GM12878 (cell line): ENCODE measurements around the gene CMTM4.

ENCODE experiments used
- BACH1 ChIP-seq: fragments of 450-650 bp; IDR thresholded peaks from 2 replicates; pipeline ENCODE4 v1.6.1; 2017; ENCODE audit warnings: mild to moderate bottlenecking, borderline replicate concordance
- CTCF ChIP-seq, 3 experiments: IDR thresholded peaks in 2 of 3; conservative IDR thresholded peaks in 1 of 3; 2 replicates each; pipeline ENCODE4 v1.5.1; 2011; ENCODE audit warnings: low read depth in 3 of 3, low read length in 3 of 3, mild to moderate bottlenecking in 3 of 3, control low read depth in 2 of 3, moderate library complexity in 2 of 3, inconsistent platforms in 1 of 3, mixed read lengths in 1 of 3; ENCODE audit not compliant: control insufficient read depth in 2 of 3, insufficient read depth in 1 of 3; ENCODE audit errors: extremely low read depth in 1 of 3
- HCFC1 ChIP-seq: fragments of 150-350 bp; IDR thresholded peaks from 2 replicates; pipeline ENCODE4 v1.6.1; 2014; ENCODE audit warnings: low read length
- MXI1 ChIP-seq: fragments of 150-350 bp; IDR thresholded peaks from 2 replicates; pipeline ENCODE4 v1.6.1; 2011; ENCODE audit warnings: low read depth, mild to moderate bottlenecking, inconsistent platforms, low read length, improper control_type of control experiment
- PML ChIP-seq: IDR thresholded peaks from 2 replicates; pipeline ENCODE4 v1.6.1; 2012; ENCODE audit warnings: low read length, inconsistent platforms
- SMC3 ChIP-seq: IDR thresholded peaks from 2 replicates; pipeline ENCODE4 v1.6.1; 2011; ENCODE audit warnings: low read length, improper control_type of control experiment, borderline replicate concordance
- TF ChIP-seq, protein P1 (sequence below): IDR thresholded peaks from 2 replicates; pipeline ENCODE4 v1.6.1; 2012; ENCODE audit warnings: low read depth, low read length, improper control_type of control experiment
- TF ChIP-seq, protein P2 (sequence below): IDR thresholded peaks from 2 replicates; pipeline ENCODE4 v1.6.1; 2012; ENCODE audit warnings: low read depth, low read length, improper control_type of control experiment
- TF ChIP-seq, protein P3 (sequence below): IDR thresholded peaks from 2 replicates; pipeline ENCODE4 v1.6.1; 2011; ENCODE audit warnings: low read depth, mild to moderate bottlenecking, low read length, moderate library complexity, borderline replicate concordance; ENCODE audit errors: extremely low read depth

DNA sequence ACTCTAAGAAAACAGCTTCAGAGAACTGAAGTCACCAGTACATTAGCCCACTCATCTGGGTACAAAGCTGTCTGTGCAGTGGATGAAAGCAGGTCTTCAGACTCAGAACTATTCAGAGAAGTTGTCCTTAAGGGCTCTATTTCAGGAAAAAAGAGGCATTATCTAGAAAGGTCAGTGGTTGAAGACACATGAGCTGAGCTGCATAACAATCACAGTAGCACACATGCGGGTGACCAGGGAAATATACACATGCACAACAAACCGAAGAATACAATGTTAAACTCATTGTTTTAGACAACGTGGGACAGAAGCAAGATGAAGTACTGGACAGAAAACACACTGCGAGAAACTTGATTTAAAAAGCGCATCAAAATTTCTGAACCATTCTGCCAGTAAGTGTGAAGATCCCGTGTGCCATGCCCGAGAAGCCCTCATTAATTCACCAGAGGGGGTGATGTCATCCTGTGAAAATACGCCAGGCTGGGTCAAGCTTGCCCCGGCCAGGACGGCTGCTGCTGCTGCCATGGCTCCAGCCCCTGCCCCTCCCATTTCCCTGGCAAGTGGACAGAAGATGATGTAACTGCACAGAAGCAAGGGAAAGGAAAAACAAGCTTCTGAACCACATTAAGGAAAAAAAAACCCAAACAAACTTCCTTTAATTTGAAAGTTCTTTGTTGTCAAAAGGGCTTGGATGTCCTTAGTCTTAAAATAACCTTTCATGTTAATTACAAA is 44.8 kb upstream of the CMTM4 start:
- TF ChIP-seq MXI1 (no peak), CTCF (IDR thresholded peaks at IDR 0.05 in 2 of 3, conservative IDR thresholded peaks at IDR 0.05 in 1 of 3; ENCODE audit: control insufficient read depth in 2 of 3, extremely low read depth in 1 of 3, insufficient read depth in 1 of 3, low read depth in 3 of 3, low read length in 3 of 3) (no peak), BACH1 (no peak), HCFC1 (no peak), PML (no peak), SMC3 (no peak)
- TF ChIP-seq, protein P1, sequence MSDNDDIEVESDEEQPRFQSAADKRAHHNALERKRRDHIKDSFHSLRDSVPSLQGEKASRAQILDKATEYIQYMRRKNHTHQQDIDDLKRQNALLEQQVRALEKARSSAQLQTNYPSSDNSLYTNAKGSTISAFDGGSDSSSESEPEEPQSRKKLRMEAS = no peak
- TF ChIP-seq, protein P2, sequence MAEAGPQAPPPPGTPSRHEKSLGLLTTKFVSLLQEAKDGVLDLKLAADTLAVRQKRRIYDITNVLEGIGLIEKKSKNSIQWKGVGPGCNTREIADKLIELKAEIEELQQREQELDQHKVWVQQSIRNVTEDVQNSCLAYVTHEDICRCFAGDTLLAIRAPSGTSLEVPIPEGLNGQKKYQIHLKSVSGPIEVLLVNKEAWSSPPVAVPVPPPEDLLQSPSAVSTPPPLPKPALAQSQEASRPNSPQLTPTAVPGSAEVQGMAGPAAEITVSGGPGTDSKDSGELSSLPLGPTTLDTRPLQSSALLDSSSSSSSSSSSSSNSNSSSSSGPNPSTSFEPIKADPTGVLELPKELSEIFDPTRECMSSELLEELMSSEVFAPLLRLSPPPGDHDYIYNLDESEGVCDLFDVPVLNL = no peak
- TF ChIP-seq, protein P3, sequence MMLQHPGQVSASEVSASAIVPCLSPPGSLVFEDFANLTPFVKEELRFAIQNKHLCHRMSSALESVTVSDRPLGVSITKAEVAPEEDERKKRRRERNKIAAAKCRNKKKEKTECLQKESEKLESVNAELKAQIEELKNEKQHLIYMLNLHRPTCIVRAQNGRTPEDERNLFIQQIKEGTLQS = no peak
